Umbilical cord (tissue), 2 donors: ENCODE results near the gene ANXA3. TPM values are rescaled to one million over a fixed set of nuclear protein-coding genes. Genes with fewer than 3 reads are reported as not detected.

Experiments used
- DNase-seq: peaks from one replicate; pipeline ENCODE4 v3.0.0-alpha.2; 2015; ENCODE audit warnings: low spot score
- total RNA-seq: library from RNA; depleted of rRNA; stranded (reverse); fragments of >200 nt; gene quantifications from one replicate; pipeline ENCODE4 v1.2.3, GENCODE V29; 2014; ENCODE audit warnings: low replicate concordance; ENCODE audit not compliant: insufficient read depth

Gene ANXA3
- total RNA-seq, 1 donor from 2014 or later = 47.9 TPM

DNA sequence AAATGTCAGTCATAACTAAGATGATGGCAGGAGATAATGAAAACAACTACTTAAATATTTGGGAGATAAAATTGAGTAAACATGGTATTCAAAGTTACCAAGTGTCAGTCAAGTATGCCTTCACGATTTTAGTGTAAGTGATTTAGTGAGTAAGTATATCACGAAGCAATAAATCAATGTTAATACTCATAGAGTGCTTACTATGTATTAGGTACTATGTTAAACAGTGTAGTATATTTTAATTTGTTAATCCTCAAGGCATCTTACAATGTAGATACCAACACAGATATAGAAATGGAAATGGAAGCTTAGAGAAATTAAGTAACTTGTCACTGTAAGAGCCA, 59.6 kb downstream of the ANXA3 start:
- no peak for DNase-seq

DNA sequence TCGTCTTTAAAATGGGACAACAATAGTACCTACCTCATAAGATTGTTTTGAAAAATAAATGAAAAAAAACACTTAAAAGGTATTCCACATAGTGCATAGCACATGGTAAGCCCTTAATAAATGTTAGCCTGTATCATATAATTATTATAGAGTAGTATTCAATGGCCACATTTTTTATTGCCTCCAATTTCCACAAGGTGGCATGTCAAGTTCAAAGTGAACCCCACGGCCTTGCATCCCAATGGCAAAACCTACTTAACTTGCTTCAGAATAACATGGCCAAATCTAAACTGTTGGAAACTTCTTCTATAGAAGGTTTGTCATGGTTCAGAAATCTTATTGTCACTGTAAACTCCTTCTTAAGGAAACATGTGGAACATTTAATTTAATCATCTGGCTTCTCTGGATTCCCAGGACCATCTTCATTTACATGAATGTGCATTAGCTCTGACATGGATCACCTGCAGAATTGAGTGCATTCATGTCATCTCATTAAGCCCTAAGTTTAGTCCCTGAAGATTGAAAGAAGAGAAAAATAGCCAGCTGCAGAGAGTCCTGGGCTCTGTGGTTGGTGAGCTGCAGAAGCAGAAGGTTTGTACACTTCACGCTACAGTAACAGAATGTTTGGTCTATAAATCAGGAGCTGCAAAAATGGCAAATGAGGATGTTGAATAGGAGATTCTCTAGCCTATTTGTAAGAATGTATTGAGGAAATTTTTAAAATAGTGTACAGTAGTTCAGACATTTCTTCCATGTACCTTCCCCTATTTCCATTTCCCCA, 61.0 kb downstream of the ANXA3 start:
- DNase-seq = peak; percentile 62

GRCh38 chr4:78613522-78614321, 62.2 kb downstream of the ANXA3 start:
- no peak for DNase-seq

GRCh38 chr4:78616046-78616498, 64.5 kb downstream of the ANXA3 start:
- peak; percentile 83 for DNase-seq

GRCh38 chr4:78618436-78618835, 66.9 kb downstream of the ANXA3 start:
- no peak for DNase-seq

DNA sequence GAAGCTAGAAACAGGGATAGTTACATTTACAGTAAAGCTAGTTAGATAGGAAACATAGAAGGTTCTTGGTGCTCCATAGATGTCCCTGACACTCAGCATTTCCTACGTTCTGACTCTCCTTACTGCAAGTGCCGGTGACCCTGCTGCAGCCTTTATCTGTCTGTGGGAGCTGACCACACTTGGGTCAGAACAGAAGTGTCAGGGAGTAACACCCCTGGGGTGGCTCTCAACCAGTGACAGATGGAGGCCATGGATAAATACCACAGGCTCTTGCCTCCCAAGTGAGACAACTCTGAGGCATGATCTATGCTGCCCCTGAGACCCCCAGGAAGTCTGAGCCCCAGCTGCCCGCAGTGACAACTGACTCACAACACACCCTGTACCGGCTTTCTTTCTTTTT, 69.8 kb downstream of the ANXA3 start:
- no peak for DNase-seq

GRCh38 chr4:78622253-78622979, 70.8 kb downstream of the ANXA3 start:
- peak; percentile 54 for DNase-seq

- DNase-seq = no peak
Measured at GRCh38 chr4:78624048-78624447, 72.5 kb downstream of the ANXA3 start.

GRCh38 chr4:78625073-78625472, 73.5 kb downstream of the ANXA3 start:
- no peak for DNase-seq

DNA sequence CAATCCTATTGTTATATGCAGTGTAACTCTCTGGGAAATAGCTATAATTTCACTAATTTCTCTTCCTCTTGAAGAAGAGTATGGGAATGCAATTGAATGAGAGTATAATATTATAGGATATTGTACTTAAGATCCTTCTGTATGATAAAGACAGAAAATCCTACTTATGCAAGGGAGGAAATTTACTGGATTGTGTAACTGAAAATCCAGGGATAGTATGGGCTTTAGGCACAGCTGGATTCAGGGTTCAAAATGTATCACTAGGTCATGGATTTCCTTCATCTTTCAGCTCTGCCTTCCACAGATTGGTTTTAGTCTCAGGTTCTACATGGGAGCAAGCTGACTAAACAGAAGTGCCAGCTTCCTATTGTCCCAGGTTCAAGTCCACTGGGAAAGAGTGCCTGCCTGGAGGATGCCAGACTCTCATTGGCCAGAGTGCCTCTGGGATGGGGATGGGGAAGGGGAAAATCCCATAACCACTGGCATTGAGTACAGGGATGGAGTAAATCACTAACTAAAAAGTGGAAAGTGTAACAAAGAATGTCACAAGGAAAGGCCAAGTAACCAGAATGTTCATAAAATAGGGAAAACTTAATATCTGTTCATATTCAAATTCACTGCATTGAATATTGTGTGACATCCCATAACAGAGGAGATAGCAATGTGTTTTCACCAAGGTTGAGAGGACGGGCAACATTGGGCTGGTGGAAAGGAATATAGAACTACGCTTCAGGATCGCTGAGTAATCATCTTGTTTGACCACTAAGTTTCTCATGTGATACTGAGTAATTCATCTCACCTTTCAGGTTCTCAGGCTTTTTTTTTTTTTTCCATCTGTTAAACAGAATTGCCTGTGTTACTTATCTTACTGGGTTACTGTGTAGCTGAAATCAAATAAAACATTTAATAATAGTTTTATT, 75.7 kb downstream of the ANXA3 start:
- no peak for DNase-seq

DNA sequence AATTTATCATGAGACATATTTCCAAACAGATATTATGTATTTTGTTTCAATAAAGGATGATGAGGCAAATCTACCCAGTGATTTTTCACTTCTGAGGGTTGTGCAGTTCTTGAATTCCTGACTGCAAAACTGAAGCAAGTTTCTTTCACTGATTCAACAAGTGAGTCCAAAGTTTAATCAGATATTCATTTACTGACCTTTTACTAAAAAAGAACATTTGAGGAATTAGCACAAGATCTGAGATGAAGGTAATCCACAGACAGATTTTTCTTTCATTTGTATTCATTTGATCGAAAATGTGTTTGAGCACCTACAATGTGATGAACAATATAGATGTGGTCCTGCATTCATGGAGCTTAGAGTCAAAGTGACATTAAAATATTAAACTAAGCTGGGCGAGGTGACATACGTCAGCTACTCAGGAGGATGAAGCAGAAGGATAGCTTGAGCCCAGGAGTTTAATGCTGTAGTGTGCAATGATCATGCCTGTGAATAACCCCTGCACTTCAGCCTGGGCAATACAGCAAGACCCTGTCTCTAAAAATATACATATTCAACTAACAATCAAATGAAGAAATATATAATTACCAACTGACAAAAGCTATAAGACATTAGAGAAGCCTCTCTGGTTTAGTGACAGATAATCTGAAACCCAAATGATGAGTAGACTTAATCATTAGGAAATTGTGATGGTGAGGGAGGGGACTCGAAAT, 76.6 kb downstream of the ANXA3 start:
- no peak for DNase-seq

DNA sequence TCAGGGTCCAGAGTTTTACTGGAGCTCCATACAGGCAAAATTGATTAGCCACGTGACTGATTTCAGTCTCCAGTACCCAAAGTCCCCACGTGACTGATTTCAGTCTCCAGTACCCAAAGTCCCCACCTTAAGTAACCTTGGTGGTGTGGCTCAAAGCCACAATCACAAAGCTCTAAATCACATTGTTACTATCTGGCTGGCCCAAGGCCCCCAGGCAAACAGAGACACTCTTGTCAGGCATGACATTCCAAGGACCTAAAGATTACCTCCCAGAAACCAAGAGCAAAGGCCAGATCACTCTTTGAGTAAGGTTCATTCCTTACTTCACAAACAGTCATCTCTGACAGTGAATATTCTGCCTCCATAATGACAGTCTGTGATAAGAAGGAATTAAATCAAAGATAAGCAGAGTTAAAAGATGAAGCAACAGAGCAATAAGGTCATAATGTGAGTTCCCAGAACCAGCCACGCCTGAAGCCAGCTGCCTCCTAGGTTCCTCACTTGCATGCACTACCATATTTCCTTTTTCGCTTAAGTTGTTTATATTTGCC, 78.5 kb downstream of the ANXA3 start:
- peak; percentile 38 for DNase-seq

- no peak for DNase-seq
Measured at GRCh38 chr4:78630615-78631014, 79.0 kb downstream of the ANXA3 start.

DNA sequence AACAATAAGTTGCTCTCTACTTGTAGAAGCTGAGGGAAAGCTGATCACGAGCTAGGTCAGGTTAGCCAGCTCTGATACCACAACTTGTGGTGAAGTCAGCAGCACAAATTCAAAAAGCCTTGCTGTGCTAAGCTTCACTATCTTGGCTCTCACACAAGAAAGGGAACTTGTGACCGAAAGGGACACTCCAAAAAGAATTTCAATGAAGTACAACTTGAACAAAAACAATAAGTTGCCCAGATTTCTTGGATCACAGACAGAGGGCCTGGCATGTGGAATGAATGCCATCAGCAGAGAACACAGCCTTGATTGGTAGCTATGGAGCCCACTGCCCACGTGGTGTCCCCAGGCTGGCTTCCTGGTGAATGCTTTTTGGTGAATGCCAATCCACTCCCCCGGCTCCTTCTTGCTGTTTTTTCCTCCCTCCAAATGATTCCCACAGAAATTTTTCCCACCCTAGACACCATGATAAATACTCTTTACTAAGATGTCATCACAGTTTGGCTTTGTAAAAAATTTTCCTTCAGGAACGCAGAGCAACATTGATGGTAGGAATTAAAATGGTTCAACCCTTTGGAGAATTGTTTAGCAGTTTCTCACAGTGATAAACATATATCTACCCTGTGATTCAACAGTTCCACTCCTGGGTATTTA, 82.6 kb downstream of the ANXA3 start:
- DNase-seq = no peak

DNA sequence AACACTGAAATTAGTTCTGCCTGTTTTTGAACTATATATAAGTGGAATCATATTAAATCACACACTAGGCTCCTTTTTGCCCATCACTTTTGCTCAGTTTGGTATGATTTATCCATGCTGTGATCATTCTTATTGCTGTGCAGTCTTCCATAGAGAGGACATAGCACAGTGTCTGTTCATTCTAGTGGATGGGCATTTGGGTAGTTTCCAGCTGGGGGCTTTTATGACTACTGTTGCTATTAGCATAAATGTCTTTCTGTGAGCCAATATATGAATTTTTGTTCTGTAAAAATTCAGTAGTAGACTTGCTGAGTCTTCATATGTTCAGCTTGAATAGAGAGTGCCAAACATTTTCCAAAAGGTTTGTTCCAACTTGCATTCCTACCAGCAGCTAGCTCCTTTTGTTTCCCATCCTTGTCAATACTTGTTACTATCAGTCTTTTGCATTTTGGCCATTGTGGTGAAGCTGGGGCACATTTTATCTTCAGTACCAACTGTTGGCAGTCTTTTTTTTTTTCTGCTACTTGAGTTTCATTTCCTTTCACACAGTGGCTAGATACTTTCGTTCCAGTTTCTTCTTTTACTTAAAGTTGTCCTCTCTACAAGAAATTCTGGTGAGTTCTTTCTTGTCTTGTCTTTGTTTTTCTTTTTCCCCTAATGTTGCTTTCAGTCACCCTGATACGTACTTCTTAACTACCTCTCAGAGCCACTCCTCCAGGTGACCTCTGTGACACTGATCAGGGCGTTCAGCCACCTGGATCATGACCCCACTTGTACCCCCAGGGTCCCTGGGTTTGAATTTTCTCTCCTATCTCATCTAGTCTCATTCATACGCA, 87.0 kb downstream of the ANXA3 start:
- DNase-seq = no peak

DNA sequence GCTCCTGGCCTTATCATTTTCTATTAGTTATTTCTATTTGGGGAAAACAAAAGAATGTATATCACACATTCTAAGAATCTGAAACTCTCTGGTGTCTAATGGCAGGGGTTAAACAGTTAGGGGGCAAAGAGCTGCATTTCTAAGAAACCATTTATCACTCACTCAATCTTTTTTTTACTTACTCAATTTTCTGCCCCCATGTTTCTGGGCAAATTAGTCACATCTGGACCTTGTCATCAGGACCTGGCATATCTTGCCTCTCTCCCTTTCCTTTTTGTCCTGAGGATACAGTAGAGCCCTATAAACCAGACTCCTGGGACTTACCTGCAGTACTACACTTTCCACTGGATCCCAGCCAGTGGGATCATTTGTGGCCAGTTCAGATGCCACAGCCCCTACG, 89.1 kb downstream of the ANXA3 start:
- DNase-seq = no peak

DNA sequence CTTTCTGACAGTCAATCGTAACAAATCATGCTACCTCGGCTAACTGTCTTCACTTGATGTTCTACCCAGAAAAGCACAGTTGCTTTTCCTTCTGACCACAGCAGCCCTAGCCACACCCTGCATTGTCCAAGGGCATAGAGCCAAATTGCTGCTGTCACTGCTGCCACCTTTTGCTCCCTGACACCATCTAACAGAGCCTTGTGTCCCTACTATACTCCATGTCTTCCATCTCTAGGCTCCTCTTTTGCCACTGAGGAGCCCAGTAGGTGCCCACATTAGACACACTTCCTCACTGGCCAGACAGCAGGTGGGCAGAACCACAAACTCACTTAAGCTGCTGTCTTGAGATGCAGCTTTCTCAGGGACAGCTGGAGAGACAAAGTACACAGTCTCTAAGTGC, 91.4 kb downstream of the ANXA3 start:
- DNase-seq = no peak

DNA sequence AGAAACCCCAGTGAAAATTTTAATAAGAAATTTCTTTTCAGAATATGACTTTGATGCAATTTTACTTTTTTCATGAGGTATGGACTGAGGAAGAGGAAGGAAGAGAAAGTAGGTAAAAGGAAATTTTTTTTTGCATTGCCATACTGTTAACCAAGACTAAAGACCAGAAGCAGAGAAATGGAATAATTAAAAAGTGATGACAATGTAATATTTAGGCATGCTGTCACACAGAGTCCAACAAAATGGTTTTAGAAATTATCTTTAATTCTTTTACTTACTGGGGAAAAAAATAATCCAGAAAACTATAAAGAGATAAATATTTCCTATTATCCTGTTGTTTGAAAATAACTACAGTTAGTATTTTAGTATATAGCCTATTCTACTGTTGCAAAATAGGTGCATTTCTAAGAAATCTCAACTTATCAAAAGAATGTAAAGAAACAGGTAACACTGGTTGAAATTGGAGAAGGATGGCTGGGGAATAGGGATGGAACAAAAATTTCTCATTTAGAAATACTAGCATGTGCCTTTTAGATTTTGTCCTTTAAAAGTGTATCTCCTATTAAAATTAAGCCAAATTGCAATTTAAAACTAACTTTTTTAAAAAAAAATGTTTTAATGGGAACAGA, 92.6 kb downstream of the ANXA3 start:
- DNase-seq = no peak
